GM19043 (cell line): ENCODE results near the gene E2F1.

ENCODE experiments used
- ATAC-seq: cut with Tn5 transposase; IDR thresholded peaks from one replicate; pipeline ENCODE4 v1.9.1; 2021; ENCODE audit warnings: low read depth; ENCODE audit not compliant: unreplicated experiment

Gene E2F1

GRCh38 chr20:33660035-33660684, 26.0 kb downstream of the E2F1 start:
- no peak for ATAC-seq

DNA sequence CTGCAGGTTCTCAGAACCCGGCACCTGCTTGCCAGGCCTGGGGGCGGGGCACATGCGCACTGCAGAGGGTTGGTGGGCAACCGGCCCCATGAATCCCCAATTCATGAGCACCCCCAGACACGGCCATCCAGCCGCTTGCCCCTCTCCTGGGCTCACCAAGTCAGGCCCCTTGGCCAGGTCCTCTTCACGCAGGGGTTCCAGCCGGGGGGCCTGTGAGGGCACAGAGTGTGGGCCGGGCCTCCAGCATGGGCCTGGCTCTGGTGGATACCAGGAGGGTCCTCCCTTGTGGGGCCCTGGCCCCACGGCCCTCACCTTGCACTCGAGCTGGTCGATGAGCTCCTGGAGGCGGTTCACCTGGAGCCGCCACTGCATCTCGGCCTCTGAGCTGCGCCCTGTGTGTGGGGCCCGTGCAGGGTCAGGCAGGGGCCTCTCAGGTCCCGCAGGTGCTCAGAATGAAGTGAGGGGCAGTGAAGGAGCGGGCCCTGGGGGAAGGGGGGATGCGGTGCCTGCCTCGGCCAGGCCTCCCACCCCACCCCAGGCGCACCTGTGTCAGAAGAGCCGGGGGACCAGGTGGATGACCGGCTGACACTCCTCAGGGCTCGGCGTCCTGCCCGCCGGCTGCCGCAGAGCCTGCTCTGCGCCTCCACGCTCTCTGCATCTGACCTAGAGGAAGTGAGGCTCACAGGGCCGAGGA, 26.7 kb downstream of the E2F1 start:
- no peak for ATAC-seq

GRCh38 chr20:33658929-33659328, 27.3 kb downstream of the E2F1 start:
- no peak for ATAC-seq

- no peak for ATAC-seq
These were observed 27.7 kb downstream of the E2F1 start for GRCh38 chr20:33658510-33658909.

DNA sequence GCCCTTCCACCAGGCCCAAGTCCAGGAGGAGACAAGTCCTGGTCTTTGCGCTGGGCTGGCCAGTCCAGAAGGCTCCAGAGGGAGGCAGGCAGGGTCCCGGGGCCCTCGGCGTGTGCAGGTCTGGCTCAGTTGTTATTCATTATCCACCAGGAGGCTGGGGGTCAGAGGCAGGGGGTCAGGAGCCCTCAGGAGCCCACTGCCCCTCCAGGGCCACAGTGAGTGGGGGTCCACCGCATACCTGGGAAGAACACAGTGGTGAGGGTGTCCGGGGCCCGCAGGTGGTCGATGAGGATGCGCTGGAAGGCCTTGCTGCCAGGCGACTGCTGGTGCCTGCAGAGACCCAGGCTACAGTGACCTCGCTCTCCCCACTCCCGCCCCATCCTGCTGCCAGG, 28.5 kb downstream of the E2F1 start:
- no peak for ATAC-seq

GRCh38 chr20:33656783-33657703, 29.1 kb downstream of the E2F1 start:
- no peak for ATAC-seq

DNA sequence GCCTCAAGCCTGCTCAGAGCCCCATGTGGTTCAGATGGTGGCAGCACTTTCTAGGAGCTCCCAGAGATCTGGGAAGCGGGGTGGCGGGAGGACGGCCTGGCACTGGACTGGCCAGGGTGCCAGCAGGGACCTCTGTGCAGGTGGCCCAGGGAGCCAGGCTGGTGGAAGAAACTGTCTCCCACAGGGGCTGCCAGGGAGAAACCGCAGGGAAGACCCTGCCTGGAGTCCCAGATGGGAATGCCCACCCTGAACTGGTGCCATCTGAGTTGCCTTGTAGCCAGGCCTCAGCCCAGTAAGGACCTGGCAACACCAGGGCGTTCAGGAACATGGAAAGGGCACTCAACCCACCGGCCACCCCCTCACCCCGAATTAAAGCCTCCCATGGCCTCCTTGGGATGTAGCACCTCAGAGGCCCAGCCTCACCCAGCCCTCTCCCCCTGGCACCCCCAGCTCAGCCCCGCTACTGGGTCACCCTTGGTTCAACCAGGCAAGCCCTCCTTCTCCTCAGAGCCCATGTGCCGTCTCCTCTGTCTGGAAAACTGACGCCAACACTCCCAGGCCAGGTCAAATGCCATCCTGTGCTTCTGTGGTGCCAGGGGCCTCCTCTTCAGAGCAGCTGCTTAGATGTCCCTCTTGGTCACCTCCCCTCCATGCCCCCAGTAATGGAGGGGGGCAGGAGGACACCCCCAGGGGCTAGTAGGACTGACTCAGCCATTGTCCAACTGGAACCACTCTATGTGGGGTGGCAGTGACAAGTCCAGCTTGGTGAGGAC, 30.0 kb downstream of the E2F1 start:
- no peak for ATAC-seq

GRCh38 chr20:33655164-33655563, 31.0 kb downstream of the E2F1 start:
- ATAC-seq = no peak

- no peak for ATAC-seq
These were observed 31.5 kb downstream of the E2F1 start for GRCh38 chr20:33654680-33655161.

DNA sequence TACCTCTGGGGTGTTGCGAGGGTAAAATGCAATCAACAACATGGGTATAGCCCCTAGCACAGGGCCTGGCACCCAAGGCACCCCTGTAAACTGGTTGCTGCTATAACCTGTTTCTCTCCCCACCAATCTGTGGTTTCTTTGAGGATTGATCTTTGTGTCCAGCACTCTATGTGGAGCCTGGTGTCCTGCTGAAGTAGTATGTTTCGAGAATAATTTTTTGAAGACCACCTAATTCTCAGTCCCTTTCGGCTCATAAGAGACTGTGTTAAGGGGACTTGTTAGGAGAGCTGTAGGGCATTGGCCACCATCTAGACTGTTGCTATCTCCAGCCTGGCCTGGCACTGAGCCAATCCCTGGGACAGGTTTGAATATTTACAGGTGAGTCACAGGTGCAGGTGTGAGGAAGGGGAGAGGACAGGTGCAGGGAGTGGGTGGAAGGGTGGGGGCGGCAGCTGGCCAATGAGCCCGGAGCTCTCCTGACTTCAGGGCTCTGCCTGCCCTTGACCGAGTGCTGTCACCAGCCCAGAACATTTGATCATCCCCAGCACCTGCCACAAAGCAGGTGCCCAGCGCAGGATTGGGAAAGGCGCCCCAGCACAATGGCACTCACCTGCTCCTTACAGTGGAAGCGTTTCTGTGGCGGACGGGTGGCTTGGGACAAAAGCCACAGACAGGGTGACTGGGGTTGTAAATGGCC, 32.1 kb downstream of the E2F1 start:
- ATAC-seq = no peak

DNA sequence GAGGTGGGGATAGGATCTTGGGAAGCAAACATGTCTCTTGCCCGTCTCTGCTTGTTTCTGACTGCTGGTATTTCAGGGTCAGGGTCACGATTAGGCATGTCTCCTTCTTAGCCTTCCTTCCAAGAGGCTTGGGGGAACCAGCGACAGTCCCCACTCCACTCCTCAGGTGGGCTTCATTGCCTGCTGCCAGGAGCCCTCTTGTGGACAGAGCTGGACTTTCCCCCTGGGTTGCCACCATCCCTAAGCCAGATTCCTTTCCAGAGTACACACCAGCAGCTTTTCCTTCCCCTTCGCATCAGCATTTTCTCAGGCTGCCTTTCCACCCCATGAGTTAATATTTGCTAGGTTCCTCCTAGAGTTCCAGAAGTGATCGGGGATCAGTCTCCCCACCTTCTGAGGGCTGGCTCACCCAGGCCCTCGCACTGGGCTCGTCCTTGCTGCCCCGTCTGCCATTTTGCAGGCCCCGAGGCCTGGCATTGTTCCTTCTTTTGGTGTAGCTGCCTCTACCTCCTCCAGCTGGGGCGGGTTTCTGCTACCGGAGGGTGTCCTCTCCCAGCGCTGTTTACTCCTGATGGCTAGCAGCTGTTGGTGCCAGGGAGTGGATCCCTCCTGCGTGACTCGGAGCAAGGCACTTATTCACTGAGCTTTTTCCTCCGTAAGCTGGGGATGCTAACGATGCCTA, 32.8 kb downstream of the E2F1 start:
- ATAC-seq = no peak

DNA sequence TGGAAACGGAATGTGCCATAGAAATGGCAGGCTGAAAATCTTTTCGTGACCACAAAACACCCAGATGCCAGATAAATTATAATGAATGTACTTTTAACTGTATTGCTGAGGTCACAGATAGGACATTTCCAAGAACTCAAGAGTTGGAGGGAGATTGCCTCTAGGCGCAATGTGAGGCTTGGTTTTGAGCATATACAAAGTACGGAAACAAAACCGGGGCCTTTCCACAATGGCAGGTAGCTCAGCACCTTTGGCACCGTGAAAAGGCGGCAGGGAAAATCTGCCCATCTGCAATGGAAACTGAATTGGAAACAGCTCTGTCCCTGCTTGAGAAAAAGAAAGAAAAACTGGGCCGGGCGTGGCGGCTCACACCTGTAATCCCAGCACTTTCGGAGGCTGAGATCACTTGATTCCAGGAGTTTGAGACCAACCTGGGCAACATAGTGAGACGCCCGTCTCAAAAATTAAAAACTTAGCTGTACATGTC, 34.6 kb downstream of the E2F1 start:
- no peak for ATAC-seq

GRCh38 chr20:33650753-33651561, 35.2 kb downstream of the E2F1 start:
- no peak for ATAC-seq

DNA sequence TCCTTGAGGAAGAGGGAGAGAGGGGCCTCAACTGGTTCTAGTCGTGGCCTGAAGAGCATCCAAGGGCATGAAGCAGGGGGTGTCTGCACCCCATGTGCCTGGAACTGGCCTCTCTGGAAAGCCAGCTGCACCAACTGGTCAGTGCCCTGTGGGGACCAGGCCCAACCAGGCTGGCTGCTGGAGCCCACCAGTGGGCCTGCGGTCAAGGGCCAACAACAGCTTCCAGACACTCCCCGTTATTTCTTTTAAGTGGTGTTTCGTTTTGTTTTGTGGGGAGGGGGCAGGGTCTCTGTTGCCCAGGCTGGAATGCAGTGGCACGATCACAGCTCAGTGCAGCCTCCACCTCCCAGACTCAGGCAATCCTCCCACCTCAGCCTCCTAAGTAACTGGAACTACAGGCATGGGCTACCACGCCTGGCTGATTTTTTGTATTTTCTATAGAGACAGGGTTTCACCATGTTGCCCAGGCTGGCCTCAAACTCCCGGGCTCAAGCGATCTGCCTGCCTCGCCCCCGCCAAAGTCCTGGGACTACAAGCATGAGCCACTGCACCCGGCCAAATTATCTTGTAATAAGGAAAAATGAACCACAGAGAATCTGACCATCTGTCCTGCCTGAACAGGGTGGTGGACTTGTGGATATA, 36.0 kb downstream of the E2F1 start:
- no peak for ATAC-seq

GRCh38 chr20:33649201-33649681, 36.9 kb downstream of the E2F1 start:
- no peak for ATAC-seq

- ATAC-seq = no peak
These were observed 37.7 kb downstream of the E2F1 start for GRCh38 chr20:33648396-33649004.
